ENCODE results near the gene CABLES2. TPM values are rescaled to one million over a fixed set of nuclear protein-coding genes. Genes with fewer than 3 reads are reported as not detected.

Gene CABLES2
- total RNA-seq, 2 experiments from 2014 or later: 14.8 to 22.5 TPM

- BruUV-seq (replicated peaks): no TSS peak
- ChIA-PET POLR2A (no interaction called here), CTCF (ENCODE audit: unreplicated experiment) (no interaction called here)
- H3K4me1 ChIP-seq (ENCODE audit: insufficient read depth, low read length, poor library complexity, severe bottlenecking): no peaks in the 10 kb centered on the region
- no peaks in the 10 kb centered on the region for H3K79me2 ChIP-seq (ENCODE audit: insufficient read depth, low read depth, low read length)
- H2AFZ ChIP-seq (ENCODE audit: low read length): no peak overlapping the region
- H3K27ac ChIP-seq (ENCODE audit: low read depth, low read length, poor library complexity, severe bottlenecking): no peak overlapping the region
- no peak for TF ChIP-seq CTCF (conservative IDR thresholded peaks at IDR 0.05; ENCODE audit: low read length)
- no peak for TF ChIP-seq EZH2phosphoT487 (IDR thresholded peaks at IDR 0.05; ENCODE audit: borderline replicate concordance, low read depth, low read length)
- H3K4me2 ChIP-seq (ENCODE audit: low read length): no peak overlapping the region
- no peak for DNase-seq (ENCODE audit: low spot score)
- H3K4me3 ChIP-seq (ENCODE audit: low read depth, low read length, poor library complexity, severe bottlenecking): no peak overlapping the region
- intact Hi-C loops (cut with micrococcal nuclease; ENCODE audit: unreplicated experiment): no loop called here
- H3K9me2 ChIP-seq (ENCODE audit: insufficient read depth, low read length): no peaks in the 10 kb centered on the region
- H3K36me3 ChIP-seq (ENCODE audit: insufficient read depth, low read length): no peaks in the 10 kb centered on the region
- no peaks in the 10 kb centered on the region for H4K20me1 ChIP-seq (ENCODE audit: insufficient read depth, low read length)
- H3K9me3 ChIP-seq (ENCODE audit: low read length): no peaks in the 10 kb centered on the region
Observed at GRCh38 chr20:62446888-62447869, 40.1 kb upstream of the CABLES2 start.

- CTCF ChIA-PET (ENCODE audit: unreplicated experiment): no interaction called here
- H3K4me3 ChIP-seq (ENCODE audit: low read depth, low read length, poor library complexity, severe bottlenecking): no peak overlapping the region
- no peak for DNase-seq (ENCODE audit: low spot score)
Observed at GRCh38 chr20:62446481-62446880, 39.4 kb upstream of the CABLES2 start.

More at GRCh38 chr20:62446481-62446880, 39.4 kb upstream of the CABLES2 start:
- Histone ChIP-seq H3K9me2 (ENCODE audit: insufficient read depth, low read length) (no peaks in the 10 kb centered on the region), H3K79me2 (ENCODE audit: insufficient read depth, low read depth, low read length) (no peaks in the 10 kb centered on the region), H3K4me2 (ENCODE audit: low read length) (no peak overlapping the region), H2AFZ (ENCODE audit: low read length) (no peak overlapping the region), H3K9me3 (ENCODE audit: low read length) (no peaks in the 10 kb centered on the region), H4K20me1 (ENCODE audit: insufficient read depth, low read length) (no peaks in the 10 kb centered on the region), H3K27ac (ENCODE audit: low read depth, low read length, poor library complexity, severe bottlenecking) (no peak overlapping the region), H3K4me1 (ENCODE audit: insufficient read depth, low read length, poor library complexity, severe bottlenecking) (no peaks in the 10 kb centered on the region), H3K36me3 (ENCODE audit: insufficient read depth, low read length) (no peaks in the 10 kb centered on the region)
- POLR2A ChIA-PET: no interaction called here
- intact Hi-C loops (cut with micrococcal nuclease; ENCODE audit: unreplicated experiment): no loop called here
- no TSS peak for BruUV-seq (replicated peaks)
- no peak for TF ChIP-seq EZH2phosphoT487 (IDR thresholded peaks at IDR 0.05; ENCODE audit: borderline replicate concordance, low read depth, low read length)
- TF ChIP-seq CTCF (conservative IDR thresholded peaks at IDR 0.05; ENCODE audit: low read length): no peak

All from OCI-LY7 (cell line).